HepG2 (cell line): ENCODE measurements around the gene PNKP. TPM values are rescaled to one million over a fixed set of nuclear protein-coding genes. Genes with fewer than 3 reads are reported as not detected.

Experiments used
- BORCS8-MEF2B ChIP-seq: sonication (generic); formaldehyde crosslinking; IDR thresholded peaks from 2 replicates; pipeline ENCODE4 v1.8.0; 2022; ENCODE audit warnings: mild to moderate bottlenecking, missing genetic modification reagents
- HNRNPK ChIP-seq: fragments of 200-400 bp; formaldehyde crosslinking; IDR thresholded peaks from 2 replicates; pipeline ENCODE4 v1.6.1; 2018; ENCODE audit warnings: low read length, low read depth, moderate library complexity, mild to moderate bottlenecking; ENCODE audit not compliant: poor library complexity, severe bottlenecking
- HOXA9 ChIP-seq: sonication (generic); formaldehyde crosslinking; IDR thresholded peaks from 2 replicates; pipeline ENCODE4 v1.8.1; 2022; ENCODE audit warnings: missing genetic modification reagents, mild to moderate bottlenecking, moderate library complexity, borderline replicate concordance
- MIXL1 ChIP-seq: IDR thresholded peaks from 2 replicates; pipeline ENCODE4 v1.6.1; 2016
- MXD1 ChIP-seq: sonication (generic); formaldehyde crosslinking; IDR thresholded peaks from 2 replicates; pipeline ENCODE4 v1.4.0; 2020; ENCODE audit warnings: mild to moderate bottlenecking, missing genetic modification reagents
- MYC ChIP-seq: sonication (generic); formaldehyde crosslinking; IDR thresholded peaks from 2 replicates; pipeline ENCODE4 v1.9.0; 2021; ENCODE audit warnings: missing genetic modification reagents, borderline replicate concordance
- NFYC ChIP-seq: IDR thresholded peaks from 2 replicates; pipeline ENCODE4 v1.6.1; 2016; ENCODE audit warnings: missing genetic modification reagents, missing compliant biosample characterization
- RBFOX2 ChIP-seq: fragments of 200-400 bp; formaldehyde crosslinking; IDR thresholded peaks from 2 replicates; pipeline ENCODE4 v1.6.1; 2017; ENCODE audit warnings: low read depth, mild to moderate bottlenecking, low read length
- RNF219 ChIP-seq: sonication (generic); formaldehyde crosslinking; IDR thresholded peaks from 2 replicates; pipeline ENCODE4 v1.5.0; 2020; ENCODE audit warnings: mild to moderate bottlenecking, missing genetic modification reagents
- TEAD3 ChIP-seq: optimal IDR thresholded peaks from 2 replicates; pipeline ENCODE3; 2016; ENCODE audit warnings: borderline replicate concordance
- ZBTB3 ChIP-seq: sonication (generic); formaldehyde crosslinking; IDR thresholded peaks from 2 replicates; pipeline ENCODE4 v1.4.0; 2020; ENCODE audit warnings: low read depth, mild to moderate bottlenecking, moderate library complexity, missing genetic modification reagents, borderline replicate concordance
- ZBTB38 ChIP-seq: sonication (generic); formaldehyde crosslinking; IDR thresholded peaks from 2 replicates; pipeline ENCODE4 v1.5.1; 2020; ENCODE audit warnings: mild to moderate bottlenecking, missing genetic modification reagents
- ZBTB42 ChIP-seq: sonication (generic); formaldehyde crosslinking; IDR thresholded peaks from 2 replicates; pipeline ENCODE4 v1.5.0; 2020; ENCODE audit warnings: mild to moderate bottlenecking, missing genetic modification reagents
- ZNF3 ChIP-seq: IDR thresholded peaks from 2 replicates; pipeline ENCODE4 v1.7.0; 2017; ENCODE audit warnings: inconsistent platforms
- ZNF564 ChIP-seq: sonication (generic); formaldehyde crosslinking; IDR thresholded peaks from 2 replicates; pipeline ENCODE4 v1.8.1; 2023; ENCODE audit warnings: mild to moderate bottlenecking, missing genetic modification reagents
- ZNF616 ChIP-seq: sonication (generic); formaldehyde crosslinking; IDR thresholded peaks from 2 replicates; pipeline ENCODE4 v1.5.0; 2020; ENCODE audit warnings: low read depth, mild to moderate bottlenecking, missing genetic modification reagents
- polyA plus RNA-seq, 8 experiments: library from polyadenylated mRNA; depleted of rRNA in 3 of 8; stranded (reverse) in 7 of 8; unstranded in 1 of 8; fragments of >200 nt; fragmentation: Illumina TruSeq in 4 of 8; extraction: Trizol in 4 of 8; gene quantifications; 2 replicates each; pipeline versions ENCODE4 v1.2.1 to v1.2.3, GENCODE V29; 2011 to 2016; ENCODE audit warnings: low read depth in 4 of 8, missing spikeins in 1 of 8, mixed read lengths in 1 of 8; ENCODE audit not compliant: insufficient read depth in 1 of 8
- total RNA-seq, 5 experiments: library from RNA; depleted of rRNA; stranded (reverse); fragments of >200 nt; fragmentation: Illumina TruSeq; extraction: Trizol; gene quantifications; 2 replicates each; pipeline ENCODE4 v1.2.3, GENCODE V29; 2016; ENCODE audit warnings: low read depth in 1 of 5
- TF ChIP-seq, protein P1 (sequence below): sonication (generic); formaldehyde crosslinking; IDR thresholded peaks from 2 replicates; pipeline ENCODE4 v1.4.0; 2020; ENCODE audit warnings: missing genetic modification reagents
- TF ChIP-seq, protein P2 (sequence below): sonication (generic); formaldehyde crosslinking; IDR thresholded peaks from 2 replicates; pipeline ENCODE4 v1.4.0; 2020; ENCODE audit warnings: missing genetic modification reagents, mild to moderate bottlenecking, borderline replicate concordance
- TF ChIP-seq, protein P3 (sequence below): sonication (generic); formaldehyde crosslinking; IDR thresholded peaks from 2 replicates; pipeline ENCODE4 v1.9.0; 2021; ENCODE audit warnings: missing genetic modification reagents, mild to moderate bottlenecking, borderline replicate concordance
- TF ChIP-seq, protein P4 (sequence below): sonication (generic); formaldehyde crosslinking; IDR thresholded peaks from 2 replicates; pipeline ENCODE4 v1.5.0; 2020; ENCODE audit warnings: mild to moderate bottlenecking, missing genetic modification reagents, borderline replicate concordance

The PNKP gene
- total and polyA plus RNA-seq, 2 of the 13 experiments (the other 11 are each of a cell fraction or from before 2014, with no cell fraction given), result 12.7 to 27.1 TPM

GRCh38 chr19:49817964-49818648, 49.3 kb downstream of the PNKP start, which contains the start of gene MED25 (continued):
- TF ChIP-seq, protein P1, sequence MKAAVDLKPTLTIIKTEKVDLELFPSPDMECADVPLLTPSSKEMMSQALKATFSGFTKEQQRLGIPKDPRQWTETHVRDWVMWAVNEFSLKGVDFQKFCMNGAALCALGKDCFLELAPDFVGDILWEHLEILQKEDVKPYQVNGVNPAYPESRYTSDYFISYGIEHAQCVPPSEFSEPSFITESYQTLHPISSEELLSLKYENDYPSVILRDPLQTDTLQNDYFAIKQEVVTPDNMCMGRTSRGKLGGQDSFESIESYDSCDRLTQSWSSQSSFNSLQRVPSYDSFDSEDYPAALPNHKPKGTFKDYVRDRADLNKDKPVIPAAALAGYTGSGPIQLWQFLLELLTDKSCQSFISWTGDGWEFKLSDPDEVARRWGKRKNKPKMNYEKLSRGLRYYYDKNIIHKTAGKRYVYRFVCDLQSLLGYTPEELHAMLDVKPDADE (CRISPR knock-in tag), result no peak
- TF ChIP-seq NFYC (CRISPR knock-in tag), result no peak
- no peak for TF ChIP-seq ZNF564 (CRISPR knock-in tag)
- no peak for TF ChIP-seq ZNF616 (CRISPR knock-in tag)
- TF ChIP-seq, protein P2, sequence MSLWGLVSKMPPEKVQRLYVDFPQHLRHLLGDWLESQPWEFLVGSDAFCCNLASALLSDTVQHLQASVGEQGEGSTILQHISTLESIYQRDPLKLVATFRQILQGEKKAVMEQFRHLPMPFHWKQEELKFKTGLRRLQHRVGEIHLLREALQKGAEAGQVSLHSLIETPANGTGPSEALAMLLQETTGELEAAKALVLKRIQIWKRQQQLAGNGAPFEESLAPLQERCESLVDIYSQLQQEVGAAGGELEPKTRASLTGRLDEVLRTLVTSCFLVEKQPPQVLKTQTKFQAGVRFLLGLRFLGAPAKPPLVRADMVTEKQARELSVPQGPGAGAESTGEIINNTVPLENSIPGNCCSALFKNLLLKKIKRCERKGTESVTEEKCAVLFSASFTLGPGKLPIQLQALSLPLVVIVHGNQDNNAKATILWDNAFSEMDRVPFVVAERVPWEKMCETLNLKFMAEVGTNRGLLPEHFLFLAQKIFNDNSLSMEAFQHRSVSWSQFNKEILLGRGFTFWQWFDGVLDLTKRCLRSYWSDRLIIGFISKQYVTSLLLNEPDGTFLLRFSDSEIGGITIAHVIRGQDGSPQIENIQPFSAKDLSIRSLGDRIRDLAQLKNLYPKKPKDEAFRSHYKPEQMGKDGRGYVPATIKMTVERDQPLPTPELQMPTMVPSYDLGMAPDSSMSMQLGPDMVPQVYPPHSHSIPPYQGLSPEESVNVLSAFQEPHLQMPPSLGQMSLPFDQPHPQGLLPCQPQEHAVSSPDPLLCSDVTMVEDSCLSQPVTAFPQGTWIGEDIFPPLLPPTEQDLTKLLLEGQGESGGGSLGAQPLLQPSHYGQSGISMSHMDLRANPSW (CRISPR knock-in tag), result no peak
- TF ChIP-seq ZNF3 (CRISPR knock-in tag), result no peak
- TF ChIP-seq, protein P3, sequence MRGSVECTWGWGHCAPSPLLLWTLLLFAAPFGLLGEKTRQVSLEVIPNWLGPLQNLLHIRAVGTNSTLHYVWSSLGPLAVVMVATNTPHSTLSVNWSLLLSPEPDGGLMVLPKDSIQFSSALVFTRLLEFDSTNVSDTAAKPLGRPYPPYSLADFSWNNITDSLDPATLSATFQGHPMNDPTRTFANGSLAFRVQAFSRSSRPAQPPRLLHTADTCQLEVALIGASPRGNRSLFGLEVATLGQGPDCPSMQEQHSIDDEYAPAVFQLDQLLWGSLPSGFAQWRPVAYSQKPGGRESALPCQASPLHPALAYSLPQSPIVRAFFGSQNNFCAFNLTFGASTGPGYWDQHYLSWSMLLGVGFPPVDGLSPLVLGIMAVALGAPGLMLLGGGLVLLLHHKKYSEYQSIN (CRISPR knock-in tag), result no peak
- TF ChIP-seq ZBTB42 (CRISPR knock-in tag), result no peak
- TF ChIP-seq RBFOX2, result peak; percentile 80
- TF ChIP-seq HNRNPK, result no peak
- TF ChIP-seq RNF219 (CRISPR knock-in tag), result no peak
- TF ChIP-seq MYC (CRISPR knock-in tag), result peak; percentile 74; the same call in 1 of the 2 replicates
- 0 out of 2 replicates have a peak, but pooled peaks have one; percentile 16 for TF ChIP-seq ZBTB38 (CRISPR knock-in tag)
- TF ChIP-seq HOXA9 (CRISPR knock-in tag), result no peak
- TF ChIP-seq MXD1 (CRISPR knock-in tag), result no peak
- TF ChIP-seq MIXL1 (CRISPR knock-in tag), result no peak
- peak; percentile 52 for TF ChIP-seq TEAD3
- TF ChIP-seq ZBTB3 (CRISPR knock-in tag), result no peak; the same call in 1 of the 2 replicates
- TF ChIP-seq, protein P4, sequence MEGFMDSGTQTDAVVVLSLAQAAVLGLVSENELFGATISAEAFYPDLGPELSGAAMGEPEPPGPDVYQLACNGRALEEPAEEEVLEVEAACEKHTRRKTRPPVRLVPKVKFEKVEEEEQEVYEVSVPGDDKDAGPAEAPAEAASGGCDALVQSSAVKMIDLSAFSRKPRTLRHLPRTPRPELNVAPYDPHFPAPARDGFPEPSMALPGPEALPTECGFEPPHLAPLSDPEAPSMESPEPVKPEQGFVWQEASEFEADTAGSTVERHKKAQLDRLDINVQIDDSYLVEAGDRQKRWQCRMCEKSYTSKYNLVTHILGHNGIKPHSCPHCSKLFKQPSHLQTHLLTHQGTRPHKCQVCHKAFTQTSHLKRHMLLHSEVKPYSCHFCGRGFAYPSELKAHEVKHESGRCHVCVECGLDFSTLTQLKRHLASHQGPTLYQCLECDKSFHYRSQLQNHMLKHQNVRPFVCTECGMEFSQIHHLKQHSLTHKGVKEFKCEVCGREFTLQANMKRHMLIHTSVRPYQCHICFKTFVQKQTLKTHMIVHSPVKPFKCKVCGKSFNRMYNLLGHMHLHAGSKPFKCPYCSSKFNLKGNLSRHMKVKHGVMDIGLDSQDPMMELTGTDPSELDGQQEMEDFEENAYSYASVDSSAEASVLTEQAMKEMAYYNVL (CRISPR knock-in tag), result no peak
- TF ChIP-seq BORCS8-MEF2B (CRISPR knock-in tag), result no peak
